NB4 (cell line): ENCODE results near the gene SHF.

Experiments
- DNase-seq: peaks from one replicate; pipeline ENCODE4 v3.0.0; 2010; ENCODE audit warnings: low read depth
- H3K4me3 ChIP-seq: one replicate; pipeline ENCODE4 v1.5.1; 2011; ENCODE audit warnings: mild to moderate bottlenecking, low read depth, low read length, moderate library complexity
- MYC ChIP-seq: IDR thresholded peaks from 2 replicates; pipeline ENCODE4 v1.6.1; 2011; ENCODE audit warnings: low read depth, low read length
- POLR2A ChIP-seq: IDR thresholded peaks from 2 replicates; pipeline ENCODE4 v1.6.1; 2011; ENCODE audit warnings: mild to moderate bottlenecking; ENCODE audit not compliant: insufficient read length; ENCODE audit errors: extremely low read depth
- TF ChIP-seq, protein P1 (sequence below): IDR thresholded peaks from 2 replicates; pipeline ENCODE4 v1.6.1; 2011; ENCODE audit warnings: low read depth, low read length
- TF ChIP-seq, protein P2 (sequence below): IDR thresholded peaks from one replicate; pipeline ENCODE4 v1.5.1; 2012; ENCODE audit warnings: low read depth, low read length

SHF gene

DNA sequence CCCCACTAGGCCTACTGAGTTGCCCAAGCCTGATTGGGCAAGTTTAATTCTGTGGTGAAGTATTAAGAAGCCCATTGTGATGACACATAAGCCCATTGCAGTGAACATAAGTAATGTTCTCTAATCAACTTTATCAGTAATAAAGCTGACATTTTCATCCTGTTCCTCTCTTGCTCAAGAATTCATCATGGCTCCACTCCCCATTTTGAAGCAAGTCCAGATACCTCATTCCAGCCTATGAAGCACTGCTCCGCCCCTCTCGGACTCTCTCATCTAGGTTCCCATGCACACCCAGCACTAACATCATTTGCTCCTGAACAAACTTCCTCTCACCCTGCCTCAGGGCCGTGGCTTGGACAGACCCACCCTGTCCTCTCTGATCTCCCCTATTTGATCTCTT lies 10.5 kb downstream of the SHF start:
- TF ChIP-seq, protein P1, sequence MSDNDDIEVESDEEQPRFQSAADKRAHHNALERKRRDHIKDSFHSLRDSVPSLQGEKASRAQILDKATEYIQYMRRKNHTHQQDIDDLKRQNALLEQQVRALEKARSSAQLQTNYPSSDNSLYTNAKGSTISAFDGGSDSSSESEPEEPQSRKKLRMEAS = no peak
- TF ChIP-seq POLR2A (no peak), MYC (no peak)
- TF ChIP-seq, protein P2, sequence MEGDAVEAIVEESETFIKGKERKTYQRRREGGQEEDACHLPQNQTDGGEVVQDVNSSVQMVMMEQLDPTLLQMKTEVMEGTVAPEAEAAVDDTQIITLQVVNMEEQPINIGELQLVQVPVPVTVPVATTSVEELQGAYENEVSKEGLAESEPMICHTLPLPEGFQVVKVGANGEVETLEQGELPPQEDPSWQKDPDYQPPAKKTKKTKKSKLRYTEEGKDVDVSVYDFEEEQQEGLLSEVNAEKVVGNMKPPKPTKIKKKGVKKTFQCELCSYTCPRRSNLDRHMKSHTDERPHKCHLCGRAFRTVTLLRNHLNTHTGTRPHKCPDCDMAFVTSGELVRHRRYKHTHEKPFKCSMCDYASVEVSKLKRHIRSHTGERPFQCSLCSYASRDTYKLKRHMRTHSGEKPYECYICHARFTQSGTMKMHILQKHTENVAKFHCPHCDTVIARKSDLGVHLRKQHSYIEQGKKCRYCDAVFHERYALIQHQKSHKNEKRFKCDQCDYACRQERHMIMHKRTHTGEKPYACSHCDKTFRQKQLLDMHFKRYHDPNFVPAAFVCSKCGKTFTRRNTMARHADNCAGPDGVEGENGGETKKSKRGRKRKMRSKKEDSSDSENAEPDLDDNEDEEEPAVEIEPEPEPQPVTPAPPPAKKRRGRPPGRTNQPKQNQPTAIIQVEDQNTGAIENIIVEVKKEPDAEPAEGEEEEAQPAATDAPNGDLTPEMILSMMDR = no peak
- DNase-seq = no peak
- H3K4me3 ChIP-seq = no peak overlapping the region

DNA sequence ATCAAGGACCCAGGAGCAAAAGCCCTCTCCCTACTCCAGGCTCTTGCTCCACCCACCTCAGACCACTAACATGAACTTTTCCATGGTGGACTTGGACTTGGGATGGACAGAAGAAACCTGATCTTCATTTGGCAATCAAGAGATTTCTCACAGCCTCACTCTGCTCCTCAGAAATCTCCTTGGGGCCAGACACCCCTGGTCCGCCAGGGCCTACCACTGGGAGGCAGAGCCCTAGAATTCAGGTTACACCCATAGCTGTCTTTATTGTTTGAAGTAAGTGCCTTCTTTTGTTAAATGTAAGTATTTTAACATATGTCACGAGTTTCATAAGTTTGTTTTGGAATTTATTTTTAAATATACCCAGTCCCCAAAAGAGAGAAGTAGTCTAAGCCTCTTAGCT lies 13.2 kb downstream of the SHF start:
- DNase-seq = no peak
- no peak for TF ChIP-seq POLR2A
- TF ChIP-seq, protein P1 = no peak
- TF ChIP-seq, protein P2 = no peak
- TF ChIP-seq MYC = no peak
- H3K4me3 ChIP-seq = no peak overlapping the region

DNA sequence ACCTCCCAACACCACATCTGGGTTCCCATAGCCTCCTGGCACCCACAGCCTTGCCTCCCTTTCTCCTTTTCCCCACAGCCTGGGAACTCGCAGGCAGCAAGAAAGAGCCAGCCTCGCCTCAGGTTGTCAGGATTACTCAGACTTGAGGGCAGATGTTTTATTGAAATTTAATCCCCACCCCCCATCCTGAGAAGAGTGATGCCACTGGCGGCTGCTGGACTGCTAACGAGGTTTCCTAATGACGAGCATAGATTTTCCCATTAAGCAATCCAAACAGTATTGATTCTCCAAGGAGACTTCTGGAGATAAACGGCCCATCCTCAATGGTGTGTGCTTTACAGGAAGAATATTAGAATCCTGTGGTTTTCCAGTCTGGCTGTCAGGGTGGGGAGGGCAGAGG lies 13.7 kb downstream of the SHF start:
- H3K4me3 ChIP-seq = no peak overlapping the region
- TF ChIP-seq, protein P1 = no peak
- TF ChIP-seq, protein P2 = no peak
- no peak for TF ChIP-seq MYC
- no peak for TF ChIP-seq POLR2A
- DNase-seq = no peak

DNA sequence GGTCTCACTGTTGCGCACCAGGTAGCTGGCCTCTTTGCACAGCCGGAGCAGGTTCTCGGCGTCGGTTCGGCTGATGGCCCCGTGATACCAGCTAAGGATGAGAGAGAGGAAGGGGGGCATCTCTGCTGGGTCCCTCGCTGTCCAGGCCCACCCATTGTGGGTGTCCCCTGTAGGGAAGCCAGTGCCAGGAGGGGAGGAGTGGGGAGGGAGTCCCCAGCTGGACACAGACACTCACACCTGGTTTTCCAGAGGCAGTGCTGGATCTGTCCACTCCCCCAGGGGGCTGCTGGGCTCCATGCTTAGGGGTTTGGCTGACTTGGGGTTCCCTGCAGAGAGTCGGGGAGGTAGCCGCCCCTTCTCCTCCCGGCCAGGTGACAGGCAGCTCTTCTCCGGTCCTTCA lies 15.9 kb downstream of the SHF start:
- H3K4me3 ChIP-seq = no peak overlapping the region
- DNase-seq = no peak
- TF ChIP-seq, protein P1 = no peak
- TF ChIP-seq, protein P2 = no peak
- no peak for TF ChIP-seq POLR2A
- TF ChIP-seq MYC = no peak

DNA sequence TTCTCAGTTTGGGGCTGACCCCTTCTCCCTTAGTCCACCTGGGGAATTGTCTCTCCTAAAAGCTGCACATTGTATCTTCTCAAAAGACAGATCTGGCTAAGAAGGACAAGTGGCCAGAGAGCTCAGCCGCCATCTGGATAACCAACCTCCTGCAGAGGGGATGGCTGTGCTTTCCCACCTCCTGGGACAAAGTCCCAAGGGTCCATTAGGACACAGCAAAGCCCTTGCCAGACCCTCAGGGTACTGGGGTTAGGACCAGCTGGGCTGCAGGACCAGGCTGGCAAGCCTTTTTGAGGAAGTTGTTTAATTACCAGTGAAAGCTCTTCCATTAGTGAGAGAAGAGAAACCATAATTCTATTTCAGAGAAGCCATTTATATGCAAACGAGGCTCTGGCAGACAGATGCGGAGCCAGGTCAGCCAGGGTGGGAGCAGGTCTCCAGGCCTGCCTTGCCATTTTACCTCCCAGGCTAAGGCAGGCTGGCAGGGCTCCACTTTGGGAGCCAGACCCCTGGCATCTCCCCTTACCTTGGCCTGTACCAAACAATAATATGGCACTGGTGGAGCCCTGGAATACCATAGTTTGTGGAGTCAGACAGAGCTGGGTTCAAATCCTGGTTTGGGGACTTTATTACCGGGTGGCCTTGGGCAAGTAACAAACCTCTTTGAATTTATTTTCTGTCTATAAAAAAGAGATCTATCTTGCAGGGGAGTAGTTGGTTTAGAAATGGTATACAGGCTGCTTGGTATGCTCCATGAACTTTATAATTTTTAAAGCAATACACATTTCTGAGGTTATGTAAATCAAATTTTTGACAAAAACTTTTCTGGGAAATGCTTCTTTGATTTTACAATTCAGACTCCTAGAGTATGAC lies 17.9 kb downstream of the SHF start:
- peak; percentile 69 for DNase-seq
- TF ChIP-seq, protein P2 = no peak
- TF ChIP-seq POLR2A (no peak), MYC (no peak)
- TF ChIP-seq, protein P1 = no peak
- no peak overlapping the region for H3K4me3 ChIP-seq
